NB4 (cell line): ENCODE results near the gene TBC1D1.

ENCODE experiments used
- POLR2A ChIP-seq: IDR thresholded peaks from 2 replicates; pipeline ENCODE4 v1.6.1; 2011; ENCODE audit warnings: mild to moderate bottlenecking; ENCODE audit not compliant: insufficient read length; ENCODE audit errors: extremely low read depth
- TF ChIP-seq, protein P1 (sequence below): IDR thresholded peaks from 2 replicates; pipeline ENCODE4 v1.6.1; 2011; ENCODE audit warnings: low read depth, low read length

DNA sequence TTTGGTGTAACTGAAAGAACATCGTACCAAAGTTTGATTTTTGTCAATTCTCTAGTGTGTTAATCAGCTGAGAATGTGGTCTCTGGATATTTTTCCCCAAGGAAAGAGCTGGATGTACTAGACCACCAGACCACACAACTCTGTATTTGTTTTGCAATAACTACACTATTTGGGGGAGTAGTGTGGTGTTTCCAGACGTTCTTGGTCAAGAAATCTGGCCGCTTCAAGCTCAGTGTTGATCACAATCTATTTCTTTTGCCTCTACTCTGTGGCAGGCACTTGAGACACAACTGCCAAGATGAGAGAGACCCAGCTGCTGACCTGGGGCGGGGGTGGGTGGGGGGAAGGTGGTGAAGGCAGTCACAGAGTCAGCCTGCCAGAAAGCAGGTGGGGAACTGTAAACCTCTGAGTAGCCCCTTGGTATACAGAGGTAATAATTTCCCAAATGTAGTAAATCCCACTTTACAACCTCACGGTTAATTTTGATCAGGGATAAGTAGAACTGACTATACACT, 99.9 kb downstream of the TBC1D1 start:
- TF ChIP-seq POLR2A, result no peak
- TF ChIP-seq, protein P1, sequence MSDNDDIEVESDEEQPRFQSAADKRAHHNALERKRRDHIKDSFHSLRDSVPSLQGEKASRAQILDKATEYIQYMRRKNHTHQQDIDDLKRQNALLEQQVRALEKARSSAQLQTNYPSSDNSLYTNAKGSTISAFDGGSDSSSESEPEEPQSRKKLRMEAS, result no peak
